HepG2 (cell line): Measurements from ENCODE around the gene DPP7.

Source experiments
- PHF5A ChIP-seq: IDR thresholded peaks from one replicate; pipeline ENCODE4 v1.6.1; 2018; ENCODE audit warnings: low read depth, missing genetic modification reagents; ENCODE audit not compliant: unreplicated experiment
- PRPF4 ChIP-seq: fragments of 200-400 bp; formaldehyde crosslinking; IDR thresholded peaks from 2 replicates; pipeline ENCODE4 v1.6.1; 2016; ENCODE audit warnings: low read length, low read depth; ENCODE audit not compliant: poor library complexity, severe bottlenecking
- TCF12 ChIP-seq, 2 experiments: fragments of 450-650 bp in 1 of 2; sonication (generic) in 1 of 2; formaldehyde crosslinking in 1 of 2; IDR thresholded peaks; 2 replicates each; pipeline versions ENCODE4 v1.6.1 to v1.8.0; 2017 to 2022; ENCODE audit warnings: antibody characterized with exemption in 1 of 2, mild to moderate bottlenecking in 1 of 2, missing genetic modification reagents in 1 of 2, moderate library complexity in 1 of 2
- YY1 ChIP-seq: IDR thresholded peaks from 2 replicates; pipeline ENCODE4 v1.6.1; 2011; ENCODE audit warnings: low read length, low read depth, moderate library complexity, mild to moderate bottlenecking; ENCODE audit not compliant: insufficient read depth, insufficient replicate concordance
- ZFP36 ChIP-seq: fragments of 150-350 bp; IDR thresholded peaks from 2 replicates; pipeline ENCODE4 v1.6.1; 2018; ENCODE audit warnings: borderline replicate concordance, low read length, low read depth; ENCODE audit not compliant: partially characterized antibody
- ZNF274 ChIP-seq: sonication (generic); formaldehyde crosslinking; IDR thresholded peaks from 2 replicates; pipeline ENCODE4 v1.5.1; 2020; ENCODE audit warnings: mild to moderate bottlenecking, missing genetic modification reagents
- ZNF577 ChIP-seq: sonication (generic); formaldehyde crosslinking; IDR thresholded peaks from 2 replicates; pipeline ENCODE4 v1.4.0; 2020; ENCODE audit warnings: mild to moderate bottlenecking, low read depth, missing genetic modification reagents, borderline replicate concordance
- ZSCAN21 ChIP-seq: sonication (generic); formaldehyde crosslinking; IDR thresholded peaks from 2 replicates; pipeline ENCODE4 v1.8.0; 2022; ENCODE audit warnings: mild to moderate bottlenecking, missing genetic modification reagents, moderate library complexity, borderline replicate concordance
- ZSCAN30 ChIP-seq: sonication (generic); formaldehyde crosslinking; IDR thresholded peaks from 2 replicates; pipeline ENCODE4 v1.5.0; 2020; ENCODE audit warnings: mild to moderate bottlenecking, missing genetic modification reagents
- TF ChIP-seq, protein P1 (sequence below): sonication (generic); formaldehyde crosslinking; IDR thresholded peaks from 2 replicates; pipeline ENCODE4 v1.4.0; 2020; ENCODE audit warnings: missing genetic modification reagents
- TF ChIP-seq, protein P2 (sequence below): sonication (generic); formaldehyde crosslinking; IDR thresholded peaks from 2 replicates; pipeline ENCODE4 v1.5.0; 2020; ENCODE audit warnings: mild to moderate bottlenecking, missing genetic modification reagents, moderate library complexity

DNA sequence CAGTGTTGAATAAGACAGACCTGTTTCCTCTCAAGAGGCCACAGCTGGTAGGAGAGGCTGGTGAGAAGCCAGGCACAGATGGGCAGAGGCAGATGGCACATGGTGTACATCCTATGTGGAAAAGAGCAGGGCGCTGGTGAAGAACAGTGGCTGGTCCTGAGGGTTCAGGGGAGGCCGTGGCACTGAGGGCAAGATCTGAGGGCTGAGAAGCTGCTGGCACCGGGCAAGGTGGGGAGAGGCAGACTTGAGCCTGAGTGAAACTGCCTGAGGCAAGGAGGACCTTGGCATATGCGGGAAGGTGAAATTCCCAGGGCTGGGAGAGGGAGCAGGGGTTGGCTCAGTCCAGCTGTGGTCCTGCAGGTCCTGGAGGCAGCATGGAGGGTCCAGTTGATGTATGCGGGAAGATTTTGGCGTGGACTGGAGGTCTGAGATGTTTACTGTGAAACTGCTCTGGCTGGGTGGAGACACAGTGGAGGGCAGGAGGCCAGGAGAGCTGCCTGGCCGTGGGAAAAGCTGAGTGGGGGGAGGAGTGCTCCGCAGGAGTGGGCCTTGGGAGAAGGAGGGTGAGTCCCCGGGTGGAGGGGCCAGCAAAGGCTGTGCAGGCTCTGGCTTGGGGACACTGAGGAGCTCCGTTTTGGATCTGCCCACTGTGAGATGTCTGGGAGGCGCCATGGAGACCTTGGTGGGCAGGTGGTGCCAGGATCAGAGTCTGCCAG is 25.1 kb downstream of the DPP7 start:
- TF ChIP-seq, protein P1, sequence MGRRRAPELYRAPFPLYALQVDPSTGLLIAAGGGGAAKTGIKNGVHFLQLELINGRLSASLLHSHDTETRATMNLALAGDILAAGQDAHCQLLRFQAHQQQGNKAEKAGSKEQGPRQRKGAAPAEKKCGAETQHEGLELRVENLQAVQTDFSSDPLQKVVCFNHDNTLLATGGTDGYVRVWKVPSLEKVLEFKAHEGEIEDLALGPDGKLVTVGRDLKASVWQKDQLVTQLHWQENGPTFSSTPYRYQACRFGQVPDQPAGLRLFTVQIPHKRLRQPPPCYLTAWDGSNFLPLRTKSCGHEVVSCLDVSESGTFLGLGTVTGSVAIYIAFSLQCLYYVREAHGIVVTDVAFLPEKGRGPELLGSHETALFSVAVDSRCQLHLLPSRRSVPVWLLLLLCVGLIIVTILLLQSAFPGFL (CRISPR knock-in tag) = no peak
- TF ChIP-seq ZSCAN21 (no peak), ZNF577 (CRISPR knock-in tag) (no peak), PHF5A (CRISPR knock-in tag) (no peak), ZNF274 (CRISPR knock-in tag) (no peak), YY1 (no peak), ZFP36 (no peak), TCF12 (IDR thresholded peaks at IDR 0.05) (no peak), TCF12 (CRISPR knock-in tag; IDR thresholded peaks at IDR 0.05) (no peak), ZSCAN30 (CRISPR knock-in tag) (no peak), PRPF4 (no peak)
- TF ChIP-seq, protein P2, sequence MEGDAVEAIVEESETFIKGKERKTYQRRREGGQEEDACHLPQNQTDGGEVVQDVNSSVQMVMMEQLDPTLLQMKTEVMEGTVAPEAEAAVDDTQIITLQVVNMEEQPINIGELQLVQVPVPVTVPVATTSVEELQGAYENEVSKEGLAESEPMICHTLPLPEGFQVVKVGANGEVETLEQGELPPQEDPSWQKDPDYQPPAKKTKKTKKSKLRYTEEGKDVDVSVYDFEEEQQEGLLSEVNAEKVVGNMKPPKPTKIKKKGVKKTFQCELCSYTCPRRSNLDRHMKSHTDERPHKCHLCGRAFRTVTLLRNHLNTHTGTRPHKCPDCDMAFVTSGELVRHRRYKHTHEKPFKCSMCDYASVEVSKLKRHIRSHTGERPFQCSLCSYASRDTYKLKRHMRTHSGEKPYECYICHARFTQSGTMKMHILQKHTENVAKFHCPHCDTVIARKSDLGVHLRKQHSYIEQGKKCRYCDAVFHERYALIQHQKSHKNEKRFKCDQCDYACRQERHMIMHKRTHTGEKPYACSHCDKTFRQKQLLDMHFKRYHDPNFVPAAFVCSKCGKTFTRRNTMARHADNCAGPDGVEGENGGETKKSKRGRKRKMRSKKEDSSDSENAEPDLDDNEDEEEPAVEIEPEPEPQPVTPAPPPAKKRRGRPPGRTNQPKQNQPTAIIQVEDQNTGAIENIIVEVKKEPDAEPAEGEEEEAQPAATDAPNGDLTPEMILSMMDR (CRISPR knock-in tag) = no peak
